Glomerular visceral epithelial cell (primary cell): ENCODE results near the gene GNAZ.

ENCODE experiments used
- DNase-seq: peaks from one replicate; pipeline ENCODE4 v3.0.0-alpha.2; 2016; ENCODE audit errors: extremely low spot score

Gene GNAZ

DNA sequence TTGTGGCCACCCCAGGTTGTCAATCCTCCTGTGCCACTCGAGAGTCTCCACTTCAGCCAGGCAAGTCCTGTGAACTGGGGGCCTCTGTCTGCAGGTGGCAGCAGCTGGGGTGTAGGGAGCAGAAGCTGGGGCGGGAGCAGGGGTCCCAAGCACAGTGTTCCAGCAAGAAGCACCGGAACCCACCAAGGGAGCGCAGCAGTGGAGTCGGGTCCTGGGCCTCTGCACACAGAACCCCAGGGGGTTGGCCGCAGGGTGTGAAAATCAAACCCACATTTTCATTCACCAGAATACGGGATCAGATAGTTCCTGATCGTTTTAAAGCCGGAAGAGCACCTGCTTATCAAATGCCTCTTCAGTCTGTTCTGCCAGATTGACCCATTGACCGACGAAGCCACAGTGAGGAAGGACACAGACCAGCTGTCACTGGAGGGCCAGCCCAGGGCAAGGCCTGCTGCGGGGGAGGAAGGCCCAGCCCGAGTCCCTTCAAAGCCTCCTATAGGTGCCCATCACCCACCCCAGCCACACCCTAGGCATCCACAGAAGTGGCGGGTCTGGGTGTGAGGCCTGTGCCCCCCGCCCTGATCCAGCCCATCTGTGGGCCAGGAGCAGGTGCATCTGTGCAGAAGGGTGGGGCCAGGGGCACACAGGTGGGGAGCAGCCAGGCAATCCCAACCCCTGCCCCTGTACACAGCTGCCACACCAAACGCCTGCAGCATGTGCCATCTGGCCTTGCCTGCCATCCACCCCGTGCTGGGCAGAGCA, 37.3 kb downstream of the GNAZ start:
- DNase-seq = no peak

DNA sequence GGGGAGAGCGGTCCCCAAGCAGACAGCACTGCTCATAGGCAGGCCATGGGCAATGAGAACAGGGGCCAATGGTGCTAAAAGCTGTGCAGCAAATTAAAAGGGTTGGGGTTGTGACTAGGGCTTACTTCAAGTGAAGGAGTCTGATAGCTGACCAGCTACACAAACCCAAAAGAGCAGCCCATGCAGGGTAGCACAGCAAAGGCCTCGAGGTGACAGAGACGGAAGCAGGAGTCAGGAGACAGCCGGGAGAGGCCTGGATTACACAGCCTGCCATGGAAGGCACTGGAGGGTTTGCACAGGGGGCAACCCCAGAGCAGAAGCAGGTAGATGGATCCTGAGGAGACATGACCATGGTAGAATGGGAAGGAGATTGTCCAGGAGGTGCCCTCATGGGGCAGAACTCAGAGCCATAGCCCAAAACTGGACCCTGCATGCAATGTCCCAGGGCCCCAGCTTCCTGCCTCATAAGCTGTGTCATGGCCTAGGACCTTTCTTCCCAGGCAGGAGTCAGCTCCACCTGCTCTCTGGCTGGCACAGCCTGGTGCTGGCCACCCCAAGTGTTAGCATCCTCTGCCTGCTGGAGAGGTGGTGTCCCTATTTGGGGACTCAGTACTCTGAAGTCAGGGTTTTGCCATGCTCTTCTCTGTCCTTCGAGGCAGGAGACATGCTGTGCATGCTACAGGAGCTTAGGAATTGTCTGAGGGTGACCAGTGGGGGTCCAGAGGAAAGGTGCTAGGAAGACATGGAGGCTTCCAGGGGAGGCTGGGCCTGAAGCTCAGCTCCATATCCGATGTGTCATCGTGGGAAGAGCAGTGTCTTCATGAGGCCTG, 38.1 kb downstream of the GNAZ start:
- no peak for DNase-seq

DNA sequence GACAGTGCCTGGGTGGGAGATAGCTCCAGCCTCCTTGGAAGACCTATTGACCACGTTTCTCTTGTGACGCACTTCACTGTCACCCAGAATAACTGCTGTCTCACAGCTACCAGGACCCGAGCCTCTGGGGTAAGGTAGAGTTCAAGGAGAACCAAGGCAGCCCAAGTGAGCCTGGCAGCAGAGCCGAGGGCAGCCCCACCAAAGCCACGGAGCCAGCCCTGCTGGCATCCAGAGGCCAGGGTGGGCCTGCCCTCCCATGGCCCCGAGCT, 38.7 kb downstream of the GNAZ start:
- no peak for DNase-seq

- DNase-seq = no peak
Measured at GRCh38 chr22:23109441-23109978, 39.2 kb downstream of the GNAZ start.

DNA sequence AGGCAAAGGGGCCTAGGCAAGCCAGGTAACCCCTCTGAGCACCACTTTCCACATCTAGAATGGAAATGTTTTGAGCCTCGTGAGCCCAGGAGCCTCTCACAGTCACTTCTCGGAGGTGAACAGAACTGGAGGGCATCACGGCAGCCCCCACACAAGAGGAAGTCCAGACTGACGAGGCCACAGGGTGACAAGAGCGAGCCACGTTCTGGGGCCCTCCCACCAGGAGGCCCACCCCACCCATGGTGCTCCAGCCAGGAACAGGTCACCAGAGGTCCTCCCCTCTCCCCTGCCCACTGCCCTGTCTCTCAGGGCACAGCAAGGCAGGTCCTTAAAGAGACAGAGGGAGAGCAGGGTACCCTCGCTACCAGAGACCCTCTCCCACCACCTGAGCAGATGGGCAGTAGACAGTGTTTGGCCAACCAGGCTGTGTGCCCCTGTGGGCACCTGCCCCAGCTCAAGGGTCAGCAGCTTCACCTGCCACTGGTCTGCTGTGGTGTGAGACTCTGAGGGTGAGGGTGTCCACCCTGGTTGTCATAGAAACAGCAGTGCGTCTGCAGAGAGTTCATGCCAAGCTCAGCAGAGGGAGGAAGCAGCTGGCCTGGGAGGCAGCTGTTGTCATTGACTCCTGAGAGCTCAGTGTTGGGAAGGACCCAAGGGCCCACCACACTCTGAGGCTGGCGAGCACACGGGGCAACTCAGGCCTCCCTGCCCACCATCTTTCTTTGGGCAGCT, 40.0 kb downstream of the GNAZ start:
- no peak for DNase-seq

DNA sequence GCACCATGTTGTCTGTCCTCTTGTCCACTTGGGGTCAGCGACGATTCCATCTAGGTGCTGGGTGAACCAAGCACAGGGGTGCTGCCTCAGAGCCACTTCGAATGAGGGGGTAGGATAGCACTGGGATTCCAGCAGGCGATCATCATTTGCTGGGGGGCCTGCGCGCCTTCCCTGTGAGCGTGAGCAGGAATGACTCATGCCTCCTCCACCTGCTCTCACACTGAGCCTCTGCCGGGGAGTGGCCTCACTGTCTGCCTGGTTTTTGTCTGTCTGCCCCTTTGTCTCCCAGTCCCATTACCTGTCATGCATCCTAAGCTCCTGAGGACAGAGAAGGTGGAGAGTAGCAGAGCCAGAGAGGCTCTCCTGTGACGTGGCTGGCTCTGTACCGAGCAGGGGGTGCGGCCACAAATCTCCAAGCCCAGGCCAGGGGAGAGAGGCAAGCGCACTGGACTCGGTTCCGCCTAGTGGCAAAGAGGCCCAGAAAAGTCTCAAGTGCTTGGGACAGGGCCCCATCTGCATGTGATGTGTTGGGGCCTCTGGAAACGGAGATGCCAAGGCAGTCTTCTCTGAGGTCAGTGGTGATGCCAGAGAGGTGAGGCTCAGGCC, 40.7 kb downstream of the GNAZ start:
- DNase-seq = no peak

DNA sequence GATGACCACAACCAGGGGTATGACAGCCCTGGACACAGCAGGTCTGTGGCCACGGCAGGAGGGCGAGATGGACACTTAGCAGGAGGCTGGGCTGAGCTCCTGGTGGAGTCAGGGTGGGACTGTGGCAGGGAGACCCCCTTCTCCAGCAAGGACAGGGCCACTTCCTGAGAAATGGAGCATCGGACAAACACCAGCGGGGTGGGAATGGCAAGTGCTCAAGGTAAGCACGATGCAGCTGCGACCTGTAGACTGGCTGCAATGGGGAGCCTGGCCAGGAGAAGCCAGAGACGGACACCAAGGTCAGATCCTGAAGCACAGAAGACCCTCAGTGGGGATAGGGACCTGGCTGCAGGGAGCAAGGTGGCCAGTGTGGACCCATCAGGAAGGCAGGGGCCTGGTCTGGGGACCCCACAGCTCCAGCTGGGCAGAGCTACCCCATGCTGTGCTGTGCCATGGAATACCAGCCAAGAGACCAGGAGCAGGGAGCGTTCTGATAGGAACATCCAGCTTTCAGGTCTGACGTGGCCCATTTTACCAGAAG, 42.2 kb downstream of the GNAZ start:
- DNase-seq = no peak

DNA sequence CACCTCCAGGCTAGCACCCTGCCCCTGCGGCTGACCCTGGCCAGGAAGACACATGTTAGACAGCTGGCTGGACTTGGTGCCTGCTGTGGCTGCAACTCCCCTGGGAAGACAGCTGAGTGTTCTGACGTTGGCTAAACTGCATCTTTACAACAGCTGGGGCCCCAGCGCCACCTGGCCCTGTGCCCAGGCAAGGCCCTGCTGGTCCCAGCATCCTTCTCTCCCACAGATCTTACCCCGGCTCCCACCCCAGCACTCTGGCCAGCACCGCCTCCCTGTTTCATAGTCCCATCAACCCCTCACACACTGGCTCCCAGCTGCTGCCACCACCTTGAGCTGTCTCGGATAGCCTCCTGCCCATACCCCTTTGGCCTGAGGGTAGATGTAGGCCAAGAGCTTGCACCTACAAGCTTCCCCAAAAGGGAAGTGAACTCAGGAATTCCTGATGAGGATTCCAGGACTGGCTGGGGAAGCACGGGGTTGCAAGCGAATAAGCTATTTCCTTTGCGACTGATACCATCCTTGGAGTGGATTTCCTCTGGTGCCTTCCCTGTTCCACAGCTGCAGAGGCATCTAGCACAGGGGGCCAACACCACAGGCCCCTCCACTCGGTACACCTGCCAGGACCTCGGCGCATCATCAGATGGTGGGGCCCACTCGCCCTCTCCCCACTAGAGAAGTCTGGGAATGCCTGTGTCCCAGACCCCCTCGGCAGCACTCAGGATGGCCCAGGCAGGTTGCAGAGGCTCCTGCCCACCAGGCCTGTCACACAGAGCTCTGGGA, 42.9 kb downstream of the GNAZ start:
- no peak for DNase-seq

GRCh38 chr22:23113847-23114720, 43.8 kb downstream of the GNAZ start:
- DNase-seq = no peak

GRCh38 chr22:23114721-23115020, 44.4 kb downstream of the GNAZ start:
- DNase-seq = no peak

GRCh38 chr22:23115369-23115768, 45.0 kb downstream of the GNAZ start:
- no peak for DNase-seq

GRCh38 chr22:23115825-23116494, 45.6 kb downstream of the GNAZ start:
- DNase-seq = no peak

- no peak for DNase-seq
Measured at GRCh38 chr22:23116506-23117263, 46.4 kb downstream of the GNAZ start.

DNA sequence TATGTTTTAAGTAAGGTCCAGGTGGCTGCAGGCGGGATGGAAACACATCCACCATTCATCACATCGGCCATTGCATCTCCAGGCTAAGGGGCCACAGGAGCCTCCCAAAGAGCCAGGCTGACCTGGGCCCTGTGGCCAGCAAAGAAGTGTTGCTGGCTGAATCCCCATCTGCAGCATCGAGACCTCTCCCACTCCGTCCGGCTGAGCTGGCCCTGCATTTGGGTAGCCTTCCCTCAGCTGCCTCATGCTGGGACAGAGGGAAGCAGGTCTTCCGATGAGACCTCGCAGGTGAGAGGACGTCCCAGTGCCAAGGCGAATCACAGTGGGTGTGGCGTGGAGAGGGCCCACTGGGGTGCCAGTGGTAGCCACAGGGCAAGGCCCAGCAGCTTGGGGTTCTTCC, 47.0 kb downstream of the GNAZ start:
- no peak for DNase-seq

DNA sequence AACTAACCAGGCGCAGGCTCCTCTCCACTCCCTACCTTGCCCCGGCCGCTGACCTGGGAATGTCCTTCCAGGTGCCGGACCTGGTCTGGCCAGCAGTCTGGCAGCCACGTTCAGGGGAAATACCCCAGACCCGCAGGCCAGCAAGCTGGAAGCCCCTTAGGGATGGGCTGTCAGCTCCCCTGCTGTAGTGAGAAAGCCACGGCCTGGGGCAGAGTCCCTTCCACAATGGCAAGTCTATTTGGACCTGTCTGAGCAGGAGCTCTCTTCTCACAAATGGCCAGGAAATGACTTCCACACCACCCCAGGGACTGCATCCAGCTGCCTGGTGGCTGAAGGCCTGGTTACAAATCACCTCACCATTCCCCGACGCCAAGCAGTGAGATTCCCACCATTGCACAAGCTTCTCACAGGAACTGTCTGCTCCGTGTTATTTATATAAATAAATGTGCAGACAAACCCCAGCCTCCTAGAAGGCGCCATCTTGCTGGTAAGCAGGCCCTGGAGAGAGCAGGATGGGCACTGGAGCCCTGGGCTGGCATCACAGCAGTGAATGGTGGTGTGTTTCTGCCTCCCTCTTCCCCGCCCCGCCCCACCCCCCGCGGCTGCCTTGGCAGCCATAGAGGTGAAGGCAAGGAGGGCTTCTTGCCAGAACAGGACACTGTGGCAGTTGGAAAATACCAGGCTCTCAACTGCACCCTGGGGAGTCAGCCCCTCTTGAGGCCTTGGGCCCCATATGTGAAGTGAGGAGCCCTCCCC, 47.8 kb downstream of the GNAZ start:
- DNase-seq = no peak

DNA sequence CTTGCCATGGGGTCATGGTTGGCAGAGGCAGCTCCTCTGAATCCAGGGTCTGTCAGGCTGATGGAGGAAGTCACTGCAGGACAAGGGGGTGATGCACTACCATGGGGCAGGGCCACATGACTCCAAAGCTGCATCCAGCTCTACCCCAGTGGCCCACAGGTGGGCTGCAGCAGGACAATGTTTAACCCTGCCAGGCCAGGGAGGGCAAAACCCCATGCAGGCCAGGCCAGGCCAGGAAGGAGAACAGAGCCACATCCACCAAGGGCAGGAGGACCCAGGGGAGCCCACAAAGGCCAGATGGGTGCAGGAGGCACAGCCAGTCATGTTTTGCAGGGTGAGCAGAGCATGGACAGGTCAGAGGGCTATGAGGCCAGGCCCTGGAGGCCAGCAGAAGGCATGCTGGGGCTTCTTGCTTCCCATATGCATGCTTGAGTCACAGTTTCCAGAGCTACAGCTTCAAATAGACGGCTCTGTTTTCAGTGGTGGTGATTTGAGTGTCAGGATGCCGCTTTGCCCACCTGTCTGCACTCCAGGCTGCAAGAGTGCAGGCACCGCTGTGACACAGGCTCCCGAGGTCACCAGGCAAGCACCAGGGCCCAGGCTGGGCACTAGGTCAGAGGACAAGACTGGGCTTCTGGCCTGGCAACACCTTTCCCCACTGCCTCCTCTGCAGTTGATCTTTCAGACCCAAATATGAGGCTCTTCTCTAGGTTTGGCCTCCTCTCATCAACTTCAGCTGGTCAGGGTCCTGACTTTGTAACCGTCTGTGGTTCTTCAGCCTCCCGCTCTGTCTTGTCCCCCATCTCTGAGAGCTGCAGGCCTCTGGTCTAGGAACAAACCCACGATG, 48.6 kb downstream of the GNAZ start:
- no peak for DNase-seq
